ENCODE data around the gene LAMB4.

Gene LAMB4

GRCh38 chr7:108010377-108010776, 119.8 kb downstream of the LAMB4 start:
- DNase-seq = no peak

GRCh38 chr7:108009873-108010272, 120.3 kb downstream of the LAMB4 start:
- no peak for DNase-seq

- no peak for DNase-seq
Observed at GRCh38 chr7:108008827-108009226, 121.3 kb downstream of the LAMB4 start.

- no peak for DNase-seq
Observed at GRCh38 chr7:108008240-108008639, 121.9 kb downstream of the LAMB4 start.

- DNase-seq = no peak
Observed at GRCh38 chr7:108007762-108008161, 122.4 kb downstream of the LAMB4 start.

GRCh38 chr7:108007261-108007660, 122.9 kb downstream of the LAMB4 start:
- DNase-seq = no peak

- DNase-seq = no peak
Observed at GRCh38 chr7:108004220-108005142, 125.7 kb downstream of the LAMB4 start.

GRCh38 chr7:108003599-108003935, 126.6 kb downstream of the LAMB4 start:
- no peak for DNase-seq

GRCh38 chr7:108002726-108003598, 127.2 kb downstream of the LAMB4 start, which contains the start of gene LAMB1:
Gene LAMB1, minus strand, starts transcription at chr7:108003161. Its CDS starts 276 bp downstream, at chr7:108002885.
- DNase-seq = no peak

GRCh38 chr7:108001764-108002725, 128.1 kb downstream of the LAMB4 start:
- no peak for DNase-seq

- no peak for DNase-seq
Observed at GRCh38 chr7:108000875-108001763, 129.0 kb downstream of the LAMB4 start.

- DNase-seq = no peak
Observed at GRCh38 chr7:107999779-108000560, 130.2 kb downstream of the LAMB4 start.

- DNase-seq = no peak
Observed at GRCh38 chr7:107998660-107999480, 131.3 kb downstream of the LAMB4 start.

GRCh38 chr7:107998150-107998549, 132.0 kb downstream of the LAMB4 start:
- no peak for DNase-seq

- DNase-seq = no peak
Observed at GRCh38 chr7:107996072-107996882, 133.9 kb downstream of the LAMB4 start.

- DNase-seq = no peak
Observed at GRCh38 chr7:107995184-107996071, 134.7 kb downstream of the LAMB4 start.

GRCh38 chr7:107994421-107995030, 135.6 kb downstream of the LAMB4 start:
- DNase-seq = no peak

All from NCI-H2081 treated with DMSO at 0.1 percent for 48 hours (cell line).